H9 (cell line): ENCODE data around the gene CD28. TPM values are rescaled to one million over a fixed set of nuclear protein-coding genes. Genes with fewer than 3 reads are reported as not detected.
"Not testable (repeated sequence)": the region's sequence is repeated elsewhere in the genome, so short reads cannot be mapped to it uniquely, and the experiment has no call there.

ENCODE experiments used
- DNase-seq: peaks from one replicate; pipeline ENCODE4 v3.0.0-alpha.2; 2017
- H2AFZ ChIP-seq: one replicate; pipeline ENCODE4 v1.6.1; 2013; ENCODE audit warnings: mild to moderate bottlenecking, low read length, control low read depth, moderate library complexity
- H2AK5ac ChIP-seq: 2 replicates; pipeline ENCODE4 v1.6.1; 2013; ENCODE audit warnings: low read length, control low read depth, mixed read lengths; ENCODE audit not compliant: insufficient read length
- H2BK120ac ChIP-seq: one replicate; pipeline ENCODE4 v1.6.1; 2013; ENCODE audit warnings: low read depth, mild to moderate bottlenecking, low read length, control low read depth, inconsistent platforms; ENCODE audit not compliant: poor library complexity, severe bottlenecking
- H2BK12ac ChIP-seq: 2 replicates; pipeline ENCODE4 v1.6.1; 2013; ENCODE audit warnings: low read length, control low read depth, mixed read lengths, low read depth; ENCODE audit not compliant: insufficient read length
- H2BK15ac ChIP-seq: 2 replicates; pipeline ENCODE4 v1.6.1; 2013; ENCODE audit warnings: low read depth, low read length, control low read depth
- H2BK20ac ChIP-seq: one replicate; pipeline ENCODE4 v1.6.1; 2013; ENCODE audit warnings: low read depth, mild to moderate bottlenecking, low read length, control low read depth, inconsistent platforms; ENCODE audit not compliant: poor library complexity, severe bottlenecking
- H2BK5ac ChIP-seq: 2 replicates; pipeline ENCODE4 v1.6.1; 2013; ENCODE audit warnings: low read length, control low read depth, mixed read lengths; ENCODE audit not compliant: insufficient read length
- H3K14ac ChIP-seq: 2 replicates; pipeline ENCODE4 v1.6.1; 2013; ENCODE audit warnings: low read length, control low read depth; ENCODE audit not compliant: insufficient read depth
- H3K18ac ChIP-seq: 2 replicates; pipeline ENCODE4 v1.6.1; 2013; ENCODE audit warnings: low read depth, mild to moderate bottlenecking, mixed read lengths, low read length, control low read depth; ENCODE audit not compliant: insufficient read length
- H3K23ac ChIP-seq: 2 replicates; pipeline ENCODE4 v1.6.1; 2013; ENCODE audit warnings: low read length, control low read depth, mixed read lengths, low read depth; ENCODE audit not compliant: insufficient read length
- H3K23me2 ChIP-seq: 2 replicates; pipeline ENCODE4 v1.6.1; 2013; ENCODE audit warnings: low read depth, mild to moderate bottlenecking, mixed read lengths, low read length, control low read depth; ENCODE audit not compliant: insufficient read length, poor library complexity, severe bottlenecking
- H3K27ac ChIP-seq: 2 replicates; pipeline ENCODE4 v1.5.1; 2013; ENCODE audit warnings: low read length, control low read depth, mixed read lengths, low read depth; ENCODE audit not compliant: insufficient read length
- H3K27me3 ChIP-seq: 2 replicates; pipeline ENCODE4 v1.6.1; 2013; ENCODE audit warnings: low read length, control low read depth, inconsistent platforms; ENCODE audit not compliant: insufficient read depth
- H3K4ac ChIP-seq: 2 replicates; pipeline ENCODE4 v1.6.1; 2013; ENCODE audit warnings: low read depth, mild to moderate bottlenecking, control low read depth, inconsistent platforms, low read length, moderate library complexity
- H3K4me1 ChIP-seq: 2 replicates; pipeline ENCODE4 v1.6.1; 2013; ENCODE audit warnings: low read length, control low read depth, inconsistent platforms; ENCODE audit not compliant: insufficient read depth
- H3K4me2 ChIP-seq: 2 replicates; pipeline ENCODE4 v1.6.1; 2013; ENCODE audit warnings: low read length, control low read depth, mixed read lengths; ENCODE audit not compliant: insufficient read length, insufficient read depth
- H3K56ac ChIP-seq: 2 replicates; pipeline ENCODE4 v1.6.1; 2013; ENCODE audit warnings: low read depth, mild to moderate bottlenecking, mixed read lengths, low read length, control low read depth; ENCODE audit not compliant: insufficient read length
- H3K79me1 ChIP-seq: 2 replicates; pipeline ENCODE4 v1.6.1; 2013; ENCODE audit warnings: low read depth, mild to moderate bottlenecking, moderate library complexity, low read length, control low read depth, inconsistent platforms; ENCODE audit not compliant: insufficient read depth, poor library complexity, severe bottlenecking
- H3K79me2 ChIP-seq: 2 replicates; pipeline ENCODE4 v1.6.1; 2013; ENCODE audit warnings: low read length, control low read depth, inconsistent platforms; ENCODE audit not compliant: insufficient read depth
- H3K9ac ChIP-seq: 2 replicates; pipeline ENCODE4 v1.6.1; 2013; ENCODE audit warnings: low read length, control low read depth, mixed read lengths; ENCODE audit not compliant: insufficient read length; ENCODE audit errors: extremely low read depth
- H3K9me3 ChIP-seq: one replicate; pipeline ENCODE4 v1.6.1; 2013; ENCODE audit warnings: low read depth, low read length, inconsistent platforms; ENCODE audit not compliant: control insufficient read depth
- H3T11ph ChIP-seq: one replicate; pipeline ENCODE4 v1.6.1; 2013; ENCODE audit warnings: mild to moderate bottlenecking, low read length, control low read depth, inconsistent platforms
- H4K20me1 ChIP-seq: one replicate; pipeline ENCODE4 v1.6.1; 2013; ENCODE audit not compliant: control insufficient read depth, insufficient read length, insufficient read depth
- H4K5ac ChIP-seq: 2 replicates; pipeline ENCODE4 v1.6.1; 2013; ENCODE audit warnings: low read depth, mild to moderate bottlenecking, mixed read lengths, low read length, control low read depth; ENCODE audit not compliant: insufficient read length
- H4K8ac ChIP-seq: replicated peaks from 2 replicates; pipeline ENCODE4 v1.6.1; 2013; ENCODE audit warnings: low read length, control low read depth, mixed read lengths, low read depth; ENCODE audit not compliant: insufficient read length
- H4K91ac ChIP-seq: 2 replicates; pipeline ENCODE4 v1.6.1; 2013; ENCODE audit warnings: low read depth, mild to moderate bottlenecking, moderate library complexity, mixed read lengths, low read length, control low read depth; ENCODE audit not compliant: insufficient read length
- H3K27ac Mint-ChIP-seq, 3 experiments: 2 replicates in 2 of 3; 3 replicates in 1 of 3; pipeline ENCODE4 v1.8.0; 2020 to 2021; ENCODE audit warnings: mixed read lengths in 3 of 3, mild to moderate bottlenecking in 1 of 3, moderate library complexity in 1 of 3
- H3K27me3 Mint-ChIP-seq: 2 replicates; pipeline ENCODE4 v1.8.0; 2021; ENCODE audit warnings: low read depth, mild to moderate bottlenecking, moderate library complexity, mixed read lengths
- H3K36me3 Mint-ChIP-seq, 3 experiments: 2 replicates in 2 of 3; 3 replicates in 1 of 3; pipeline ENCODE4 v1.8.0; 2020 to 2021; ENCODE audit warnings: low read depth in 3 of 3, mixed read lengths in 3 of 3; ENCODE audit not compliant: insufficient read depth in 1 of 3
- H3K4me1 Mint-ChIP-seq, 2 experiments: 2 replicates each; pipeline ENCODE4 v1.8.0; 2020; ENCODE audit warnings: mixed read lengths in 2 of 2
- H3K4me3 Mint-ChIP-seq, 2 experiments: 2 replicates in 1 of 2; 3 replicates in 1 of 2; pipeline ENCODE4 v1.8.0; 2020 to 2021; ENCODE audit warnings: mild to moderate bottlenecking in 2 of 2, mixed read lengths in 2 of 2, moderate library complexity in 1 of 2
- H3K9me3 Mint-ChIP-seq, 2 experiments: 2 replicates in 1 of 2; 3 replicates in 1 of 2; pipeline ENCODE4 v1.8.0; 2020; ENCODE audit warnings: mild to moderate bottlenecking in 2 of 2, mixed read lengths in 2 of 2, moderate library complexity in 1 of 2
- WGBS: extraction: QIAGEN DNeasy Blood & Tissue Kit; methylation state at CpG from one replicate; pipeline ENCODE4 v1.1.7; 2013; ENCODE audit warnings: missing lambda C conversion rate, low lambda C conversion rate, mixed read lengths; ENCODE audit not compliant: insufficient read length; ENCODE audit errors: extremely low coverage; 5-methylcytosine and 5-hydroxymethylcytosine counted together
- total RNA-seq: library from RNA; stranded (reverse); gene quantifications from 2 replicates; pipeline ENCODE4 v1.2.1, GENCODE V29; 2021

CD28 gene
- total RNA-seq, 1 experiment from 2014 or later, result not detected

- H2BK20ac ChIP-seq, H3K4me1 Mint-ChIP-seq, H3K14ac ChIP-seq, H3K79me1 ChIP-seq, H2AFZ ChIP-seq, H3K27ac ChIP-seq, H4K8ac ChIP-seq, H3K9me3 Mint-ChIP-seq, H2BK120ac ChIP-seq, H2AK5ac ChIP-seq, H3K18ac ChIP-seq, H3K36me3 Mint-ChIP-seq, H3K23me2 ChIP-seq, H3K4me3 Mint-ChIP-seq, H3K27ac Mint-ChIP-seq, H2BK15ac ChIP-seq, H3K9ac ChIP-seq, H3K4ac ChIP-seq, H4K91ac ChIP-seq, H3K79me2 ChIP-seq, H2BK12ac ChIP-seq, H3K4me2 ChIP-seq, H3T11ph ChIP-seq, H3K4me1 ChIP-seq, H3K56ac ChIP-seq, H4K5ac ChIP-seq, H4K20me1 ChIP-seq, H3K9me3 ChIP-seq, H3K27me3 ChIP-seq, H3K23ac ChIP-seq, DNase-seq, H3K27me3 Mint-ChIP-seq, H2BK5ac ChIP-seq: not testable (repeated sequence)
- no CpG with 5 or more reads among the region's 5 CpGs for WGBS
Measured at GRCh38 chr2:203698410-203698809, 8.0 kb upstream of the CD28 start.
